Transverse colon (tissue), 4 donors: ENCODE results near the gene CXXC1.

Experiments
- CTCF ChIP-seq, 5 experiments: fragments of 200-600 bp in 3 of 5; fragments of 450-650 bp in 2 of 5; sonication (generic) in 3 of 5; IDR thresholded peaks; 1 replicate in 2 of 5; 2 replicates in 3 of 5; pipeline ENCODE4 v1.5.1; 2016 to 2017; ENCODE audit warnings: antibody characterized with exemption in 5 of 5, inconsistent platforms in 3 of 5, mild to moderate bottlenecking in 2 of 5, moderate library complexity in 1 of 5
- EP300 ChIP-seq: sonication (generic); formaldehyde crosslinking; IDR thresholded peaks from one replicate; pipeline ENCODE4 v1.6.1; 2017; ENCODE audit warnings: antibody characterized with exemption, low read depth
- POLR2A ChIP-seq: fragments of 450-650 bp; IDR thresholded peaks from one replicate; pipeline ENCODE4 v1.6.1; 2016; ENCODE audit warnings: antibody characterized with exemption, mild to moderate bottlenecking, moderate library complexity
- POLR2AphosphoS5 ChIP-seq, 3 donors: sonication (generic); formaldehyde crosslinking; IDR thresholded peaks; one replicate each; pipeline ENCODE4 v1.6.1; 2016; ENCODE audit warnings: antibody characterized with exemption in 3 of 3

DNA sequence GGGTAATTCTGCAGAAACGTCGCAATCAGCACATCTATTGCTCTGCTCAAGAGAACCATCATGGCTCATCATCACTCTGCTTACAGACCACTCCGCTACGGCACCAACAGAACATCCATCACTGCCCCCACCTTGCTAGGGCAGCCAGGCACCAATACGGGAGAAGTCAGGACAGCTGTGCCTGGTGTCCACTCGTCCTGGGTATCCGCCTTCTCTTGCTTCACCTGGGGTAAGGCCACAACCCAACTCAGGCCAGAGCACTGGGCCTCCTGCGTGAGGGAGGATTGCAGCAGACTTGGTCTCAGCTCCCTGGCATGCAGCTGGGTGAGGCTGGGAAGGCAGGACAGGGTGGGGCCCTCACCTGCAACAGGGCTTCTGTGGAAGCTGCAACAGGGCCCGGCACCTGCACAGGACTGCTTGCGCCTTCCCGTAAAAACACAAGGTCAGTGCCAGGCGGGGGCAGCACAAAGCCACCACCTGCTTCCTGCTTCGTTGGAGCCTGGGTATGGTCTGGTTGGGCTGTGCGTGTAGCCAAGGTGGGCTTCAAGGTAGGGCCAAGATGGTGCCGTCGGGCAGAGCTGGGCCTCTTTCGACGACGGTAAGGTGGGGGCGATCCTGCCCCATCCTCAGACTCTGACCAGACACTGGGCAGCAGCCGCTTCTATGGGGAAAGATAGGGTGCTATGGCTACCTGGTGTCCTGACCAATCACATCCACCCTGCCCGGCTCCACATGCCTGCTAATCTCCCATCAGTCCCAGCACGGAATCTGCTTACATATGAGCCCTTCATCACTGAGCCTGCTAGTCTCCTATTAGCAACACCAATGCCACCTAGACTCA lies 14.1 kb downstream of the CXXC1 start:
- TF ChIP-seq CTCF (IDR thresholded peaks at IDR 0.05) (no peak), POLR2AphosphoS5 (IDR thresholded peaks at IDR 0.05) (no peak), POLR2A (no peak), EP300 (no peak)
